Mesenteric fat pad (tissue), 1 donor: ENCODE data around the gene AOAH. TPM values are rescaled to one million over a fixed set of nuclear protein-coding genes. Genes with fewer than 3 reads are reported as not detected.

ENCODE experiments used
- DNase-seq: peaks from one replicate; pipeline ENCODE4 v3.0.0-alpha.2; 2020; ENCODE audit warnings: low spot score
- total RNA-seq: library from RNA; stranded (reverse); fragmentation: NEBNext Ultra II Directional; extraction: Animal tissue kit (Norgen Biotek cat#: 25700); gene quantifications from one replicate; pipeline ENCODE4 v1.2.1, GENCODE V29; 2021
- donor health status: DM: yes; HTN: yes; CAD: no.

Gene AOAH
- total RNA-seq, 1 donor from 2014 or later = 9.4 TPM

GRCh38 chr7:36602934-36603887, 121.1 kb downstream of the AOAH start:
- DNase-seq = no peak

- DNase-seq = no peak
Observed at GRCh38 chr7:36602511-36602910, 121.8 kb downstream of the AOAH start.

- no peak for DNase-seq
Observed at GRCh38 chr7:36601601-36602000, 122.7 kb downstream of the AOAH start.

- DNase-seq = no peak
Observed at GRCh38 chr7:36600869-36601530, 123.3 kb downstream of the AOAH start.

- DNase-seq = no peak
Observed at GRCh38 chr7:36600314-36600682, 124.0 kb downstream of the AOAH start.

GRCh38 chr7:36599645-36600313, 124.5 kb downstream of the AOAH start:
- no peak for DNase-seq

- no peak for DNase-seq
Observed at GRCh38 chr7:36598054-36598674, 126.1 kb downstream of the AOAH start.

- no peak for DNase-seq
Observed at GRCh38 chr7:36597090-36597773, 127.1 kb downstream of the AOAH start.

GRCh38 chr7:36594445-36594844, 129.8 kb downstream of the AOAH start:
- DNase-seq = no peak

- DNase-seq = no peak
Observed at GRCh38 chr7:36591636-36592035, 132.7 kb downstream of the AOAH start.

- no peak for DNase-seq
Observed at GRCh38 chr7:36589391-36589790, 134.9 kb downstream of the AOAH start.

GRCh38 chr7:36583318-36583717, 141.0 kb downstream of the AOAH start:
- no peak for DNase-seq

GRCh38 chr7:36575832-36576231, 148.5 kb downstream of the AOAH start:
- no peak for DNase-seq

- DNase-seq = no peak
Observed at GRCh38 chr7:36573066-36573465, 151.2 kb downstream of the AOAH start.

- DNase-seq = no peak
Observed at GRCh38 chr7:36571190-36571560, 153.1 kb downstream of the AOAH start.

GRCh38 chr7:36570528-36571189, 153.6 kb downstream of the AOAH start:
- no peak for DNase-seq

GRCh38 chr7:36568452-36568849, 155.8 kb downstream of the AOAH start:
- no peak for DNase-seq

- DNase-seq = no peak
Observed at GRCh38 chr7:36567699-36568451, 156.4 kb downstream of the AOAH start.

- no peak for DNase-seq
Observed at GRCh38 chr7:36565792-36566356, 158.4 kb downstream of the AOAH start.
